GM12878 (cell line): ENCODE results near the gene FRMD3.

ENCODE experiments used
- ATF2 ChIP-seq: IDR thresholded peaks from 2 replicates; pipeline ENCODE4 v1.6.1; 2012; ENCODE audit warnings: low read length, inconsistent platforms
- CTCF ChIP-seq, 3 experiments: IDR thresholded peaks in 2 of 3; conservative IDR thresholded peaks in 1 of 3; 2 replicates each; pipeline ENCODE4 v1.5.1; 2011; ENCODE audit warnings: low read depth in 3 of 3, low read length in 3 of 3, mild to moderate bottlenecking in 3 of 3, control low read depth in 2 of 3, moderate library complexity in 2 of 3, inconsistent platforms in 1 of 3, mixed read lengths in 1 of 3; ENCODE audit not compliant: control insufficient read depth in 2 of 3, insufficient read depth in 1 of 3; ENCODE audit errors: extremely low read depth in 1 of 3
- E4F1 ChIP-seq: fragments of 450-650 bp; IDR thresholded peaks from 2 replicates; pipeline ENCODE4 v1.6.1; 2018; ENCODE audit warnings: borderline replicate concordance, mild to moderate bottlenecking; ENCODE audit not compliant: partially characterized antibody
- MYC ChIP-seq: IDR thresholded peaks from 2 replicates; pipeline ENCODE4 v1.6.1; 2011; ENCODE audit warnings: mild to moderate bottlenecking, low read length, moderate library complexity, inconsistent platforms; ENCODE audit not compliant: insufficient read depth, insufficient replicate concordance, insufficient read length, severe bottlenecking
- POLR2AphosphoS2 ChIP-seq: IDR thresholded peaks from 2 replicates; pipeline ENCODE4 v1.6.1; 2011; ENCODE audit warnings: low read depth, mild to moderate bottlenecking, low read length, improper control_type of control experiment, moderate library complexity
- SREBF2 ChIP-seq: IDR thresholded peaks from 2 replicates; pipeline ENCODE4 v1.6.1; 2012; ENCODE audit warnings: mild to moderate bottlenecking, low read length

GRCh38 chr9:83234541-83234940 lies 303.7 kb downstream of the FRMD3 start:
- no peak for TF ChIP-seq CTCF (IDR thresholded peaks at IDR 0.05 in 2 of 3, conservative IDR thresholded peaks at IDR 0.05 in 1 of 3; ENCODE audit: control insufficient read depth in 2 of 3, extremely low read depth in 1 of 3, insufficient read depth in 1 of 3, low read depth in 3 of 3, low read length in 3 of 3)
- TF ChIP-seq ATF2 = no peak
- TF ChIP-seq POLR2AphosphoS2 = no peak
- TF ChIP-seq E4F1 = no peak
- TF ChIP-seq MYC = no peak
- no peak for TF ChIP-seq SREBF2
